Measurements from ENCODE around the gene INPP5F.
"Not testable (repeated sequence)": the region's sequence is repeated elsewhere in the genome, so short reads cannot be mapped to it uniquely, and the experiment has no call there.

INPP5F gene

DNA sequence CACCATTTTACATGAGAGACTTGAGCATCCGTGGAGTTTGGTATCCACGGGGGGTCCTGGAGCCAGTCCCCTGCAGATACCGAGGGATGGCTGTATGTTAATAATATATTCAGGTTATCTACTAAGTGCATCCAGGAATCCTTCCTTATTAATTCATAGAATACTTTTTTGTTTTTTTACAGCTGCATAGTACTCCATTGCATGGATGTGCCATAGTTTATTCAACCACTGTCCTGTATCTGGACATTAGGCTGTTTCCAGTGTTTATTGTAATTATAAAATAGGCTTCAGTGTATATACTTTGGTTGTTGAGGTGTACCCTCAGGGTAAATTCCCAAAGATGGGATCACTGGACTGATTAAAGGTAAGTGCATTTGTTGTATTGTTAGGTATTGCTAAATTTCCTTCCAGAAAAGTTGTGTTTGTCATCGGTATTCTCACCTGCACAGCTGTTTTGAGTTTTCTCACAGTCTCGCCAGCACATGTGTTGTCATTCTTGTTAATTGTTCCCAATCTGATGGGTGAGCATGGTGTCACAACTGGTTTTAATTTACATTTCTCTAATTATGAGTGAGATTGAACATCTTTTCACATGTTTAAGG lies 55.1 kb downstream of the INPP5F start:
- no peak for DNase-seq

DNA sequence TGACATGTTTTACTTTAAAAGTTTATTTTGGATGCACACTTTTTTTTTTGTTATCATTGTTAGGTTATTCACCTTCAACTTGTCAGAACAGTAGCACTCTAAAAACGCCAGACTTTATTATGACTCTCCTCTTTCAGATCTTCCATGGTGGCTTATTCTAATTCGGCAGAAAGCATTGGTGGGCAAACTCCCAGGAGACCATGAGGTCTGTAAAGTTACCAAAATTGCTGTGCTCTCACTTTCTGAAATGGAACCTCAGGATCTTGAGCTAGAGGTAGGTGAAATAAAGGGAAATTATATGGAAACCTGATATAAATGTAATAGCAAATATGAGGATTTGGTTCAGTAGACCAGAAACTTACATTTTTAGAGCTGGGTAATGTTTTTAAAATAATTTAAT lies 55.6 kb downstream of the INPP5F start:
- DNase-seq = no peak

- no peak for DNase-seq
Observed at GRCh38 chr10:119782981-119783664, 57.3 kb downstream of the INPP5F start.

GRCh38 chr10:119783665-119784027 lies 57.8 kb downstream of the INPP5F start:
- DNase-seq = no peak

DNA sequence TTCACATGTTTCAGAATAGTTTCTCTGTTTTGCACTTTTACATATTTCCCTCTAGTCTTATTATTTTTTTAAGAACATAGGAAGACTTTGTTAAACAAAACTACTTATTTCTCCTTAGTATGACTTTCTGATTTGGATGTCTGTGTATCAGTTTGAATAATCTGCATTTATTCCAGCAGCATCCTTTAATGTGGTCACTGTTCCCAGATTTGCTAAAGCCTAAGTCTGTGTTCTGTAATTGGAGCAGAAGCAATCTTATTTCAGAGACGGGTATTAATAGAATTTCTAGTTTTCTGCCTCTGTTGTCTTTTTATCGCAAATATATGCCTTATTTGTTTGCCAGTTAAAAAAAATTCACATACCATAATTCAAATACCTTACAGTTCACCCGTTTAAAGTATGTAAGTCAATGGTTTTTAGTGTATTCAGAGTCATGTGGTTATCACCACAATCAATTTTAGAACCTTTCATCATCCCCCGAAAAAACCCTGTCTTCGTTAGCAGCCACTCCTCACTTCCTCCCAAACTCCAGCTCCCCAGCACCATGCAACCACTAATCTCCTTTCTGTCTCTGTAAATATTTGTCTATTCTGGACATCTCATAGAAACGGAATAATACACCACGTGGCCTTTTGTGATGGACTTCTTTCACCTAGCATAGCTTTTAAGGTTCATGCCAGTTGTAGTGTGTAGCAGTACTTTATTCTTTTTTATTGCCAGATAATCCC lies 58.7 kb downstream of the INPP5F start:
- no peak for DNase-seq

GRCh38 chr10:119786117-119786769 lies 60.4 kb downstream of the INPP5F start:
- DNase-seq = no peak

DNA sequence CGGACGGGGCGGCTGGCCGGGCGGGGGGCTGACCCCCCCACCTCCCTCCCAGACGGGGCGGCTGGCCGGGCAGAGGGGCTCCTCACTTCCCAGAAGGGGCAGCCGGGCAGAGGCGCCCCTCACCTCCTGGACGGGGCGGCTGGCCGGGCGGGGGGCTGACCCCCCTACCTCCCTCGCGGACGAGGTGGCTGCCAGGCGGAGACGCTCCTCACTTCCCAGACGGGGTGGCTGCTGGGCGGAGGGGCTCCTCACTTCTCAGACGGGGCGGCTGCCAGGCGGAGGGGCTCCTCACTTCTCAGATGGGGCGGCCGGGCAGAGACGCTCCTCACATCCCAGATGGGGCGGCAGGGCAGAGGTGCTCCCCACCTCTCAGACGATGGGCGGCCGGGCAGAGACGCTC lies 69.3 kb downstream of the INPP5F start:
- DNase-seq = not testable (repeated sequence)

- no peak for DNase-seq
Observed at GRCh38 chr10:119796039-119796438, 70.2 kb downstream of the INPP5F start.

DNA sequence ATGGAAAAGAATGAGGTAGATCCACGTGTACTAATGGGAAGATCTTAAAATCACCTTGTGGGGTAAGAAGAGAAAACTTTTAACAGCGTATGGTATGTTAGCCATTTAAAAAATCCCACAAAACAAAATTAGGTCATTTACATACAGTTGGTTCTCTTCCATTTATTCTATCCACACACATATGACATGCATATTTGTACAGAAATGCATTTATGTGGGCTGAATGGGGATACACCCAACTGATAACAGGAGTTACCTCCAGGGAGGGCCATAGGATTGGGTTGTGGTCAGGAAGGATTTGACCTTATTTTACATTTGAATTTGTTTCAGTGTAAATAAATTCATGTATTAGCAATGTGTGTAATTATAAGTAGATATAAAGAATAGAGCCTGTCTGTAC lies 75.3 kb downstream of the INPP5F start:
- no peak for DNase-seq

DNA sequence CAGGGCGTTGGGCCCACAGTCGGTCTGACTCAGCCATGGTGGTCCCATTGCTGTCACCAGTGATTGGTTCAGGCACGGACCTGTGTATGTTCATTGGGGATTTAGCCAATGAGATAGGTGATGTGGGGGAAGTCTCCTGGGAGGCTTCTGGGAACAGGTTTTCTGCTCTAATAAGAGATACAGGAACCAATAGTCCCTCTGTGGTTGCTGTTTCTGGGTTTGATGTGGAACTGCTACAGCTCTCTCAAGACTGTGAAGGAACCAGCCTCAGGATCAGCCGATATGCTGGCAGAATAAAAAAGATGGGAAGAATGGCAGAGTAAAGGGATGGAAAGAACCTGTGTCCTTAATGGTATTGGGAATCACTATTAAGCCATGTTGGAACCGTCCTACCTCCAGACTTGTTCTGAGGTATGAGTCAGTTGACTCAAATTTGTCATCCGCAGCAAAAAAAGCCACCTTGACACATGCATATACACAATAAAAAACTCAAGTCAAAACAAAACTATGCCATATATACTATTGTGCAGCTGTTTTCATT lies 76.2 kb downstream of the INPP5F start:
- DNase-seq = no peak

- no peak for DNase-seq
Observed at GRCh38 chr10:119803264-119803663, 77.4 kb downstream of the INPP5F start.

- DNase-seq = no peak
Observed at GRCh38 chr10:119805702-119806230, 79.9 kb downstream of the INPP5F start.

- DNase-seq = no peak
Observed at GRCh38 chr10:119806334-119807130, 80.7 kb downstream of the INPP5F start.

- peak; percentile 46 for DNase-seq
Observed at GRCh38 chr10:119807960-119808697, 82.3 kb downstream of the INPP5F start.

DNA sequence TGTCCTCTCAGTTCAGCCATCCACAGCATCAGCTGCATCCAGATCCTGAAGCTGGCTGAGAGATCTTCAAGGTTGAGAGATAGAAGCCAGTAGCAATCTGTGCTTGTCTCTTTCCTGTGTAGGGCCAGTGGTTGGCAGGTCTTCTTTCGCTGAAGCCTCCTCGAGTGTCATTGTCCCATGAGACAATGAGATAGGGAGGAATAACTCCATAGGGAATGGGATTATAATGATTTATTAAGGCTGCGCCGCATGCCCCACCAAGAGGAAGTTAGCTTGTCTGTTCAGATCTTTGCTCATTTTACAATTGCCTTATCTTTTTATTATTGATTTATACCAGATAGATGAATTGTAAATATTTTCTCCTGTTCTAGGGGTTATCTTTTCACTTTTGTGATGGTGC lies 85.3 kb downstream of the INPP5F start:
- DNase-seq = no peak

- peak; percentile 15 for DNase-seq
Observed at GRCh38 chr10:119812684-119813083, 86.8 kb downstream of the INPP5F start.

GRCh38 chr10:119815671-119816070 lies 89.8 kb downstream of the INPP5F start:
- DNase-seq = no peak

DNA sequence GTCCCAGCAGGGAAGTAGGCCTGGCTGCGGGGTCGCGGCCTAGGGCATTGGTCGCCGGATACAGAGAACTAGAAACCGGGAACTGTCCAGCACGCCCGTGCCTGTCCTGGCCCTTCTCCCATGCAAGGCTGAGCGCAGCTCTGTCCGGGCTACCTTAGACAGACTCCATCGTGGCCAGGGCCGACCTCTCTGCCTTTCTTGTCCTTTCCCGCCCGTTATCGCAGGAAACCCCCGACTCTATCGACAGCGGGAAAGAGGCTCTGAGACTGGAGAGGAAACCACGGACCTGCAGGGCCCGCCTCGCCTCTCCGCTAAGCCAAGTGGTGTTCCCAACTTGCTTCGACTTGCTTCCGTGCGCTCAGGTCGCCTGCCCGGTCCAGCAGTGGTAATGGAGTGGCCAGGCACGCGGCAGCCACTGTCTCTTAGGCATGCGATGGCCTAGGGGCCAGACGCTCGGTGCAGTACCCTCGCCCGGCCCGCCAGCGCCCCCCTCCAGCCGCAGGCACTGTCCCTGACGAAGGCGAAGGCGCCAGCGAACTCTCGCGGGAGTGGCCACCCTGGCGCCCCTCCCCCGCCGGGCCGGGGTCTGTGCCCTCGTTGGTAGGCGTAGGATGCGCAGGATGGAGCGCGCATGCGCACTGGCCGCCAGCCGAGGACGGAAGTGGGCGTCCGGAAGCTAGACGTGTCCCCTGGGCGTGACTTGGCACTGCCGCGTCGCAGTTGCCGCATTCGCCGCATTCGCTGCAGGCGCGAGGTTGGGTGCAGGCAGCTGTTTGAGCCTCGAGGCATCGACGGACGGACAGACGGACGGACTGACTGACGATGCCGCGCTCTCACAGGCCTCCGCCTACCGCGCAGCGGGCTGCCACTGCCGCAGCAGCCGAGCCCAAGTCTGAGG lies 92.4 kb downstream of the INPP5F start:
- no peak for DNase-seq

GRCh38 chr10:119818889-119819270 lies 93.0 kb downstream of the INPP5F start:
- DNase-seq = no peak

DNA sequence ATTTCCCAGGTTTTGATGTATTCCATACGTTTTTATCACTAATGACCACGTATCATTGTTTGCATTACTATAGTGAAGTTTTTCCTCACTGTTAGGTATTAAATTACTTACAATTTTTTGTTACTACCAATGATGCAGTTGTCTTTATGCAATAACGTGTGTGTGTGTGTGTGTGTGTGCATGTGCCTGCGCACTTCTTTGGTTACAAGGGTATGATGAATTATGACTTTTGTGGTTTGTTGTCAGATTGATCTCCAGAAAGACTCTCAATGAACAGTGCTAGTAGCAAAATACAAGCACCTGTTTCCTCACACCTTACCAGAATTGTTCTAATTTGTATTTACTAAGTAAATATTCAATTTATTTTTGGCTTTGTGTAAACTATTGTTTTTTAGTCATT lies 95.3 kb downstream of the INPP5F start:
- DNase-seq = no peak

DNA sequence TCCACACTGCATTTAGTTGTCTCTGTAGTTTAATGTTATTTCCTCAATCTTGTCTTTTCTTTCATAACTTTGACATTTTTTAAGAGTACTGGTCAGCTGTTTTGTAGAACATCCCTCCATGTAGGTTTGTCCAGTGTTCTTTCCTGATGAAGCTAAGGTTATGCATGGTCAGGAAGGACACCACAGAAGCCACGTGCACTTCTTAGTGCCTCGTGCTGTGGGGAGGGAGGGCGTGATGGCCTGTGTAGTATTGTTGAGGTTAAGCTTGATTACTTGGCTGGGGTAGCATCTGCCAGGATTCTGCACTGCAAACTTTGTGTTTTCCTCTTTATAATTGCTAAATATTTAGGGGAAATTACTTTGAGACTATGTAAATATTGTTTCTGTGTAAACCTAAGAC lies 98.4 kb downstream of the INPP5F start:
- no peak for DNase-seq

All from NCI-H2171 treated with DMSO at 0.1 percent for 48 hours (cell line).